Activated T-cell treated with anti-CD3 and anti-CD28 coated beads, Interleukin-2, amount 50 U/mL, for 72 hours (primary cell): ENCODE measurements around the gene MFAP2. TPM values are rescaled to one million over a fixed set of nuclear protein-coding genes. Genes with fewer than 3 reads are reported as not detected.
"Not testable (repeated sequence)": the region's sequence is repeated elsewhere in the genome, so short reads cannot be mapped to it uniquely, and the experiment has no call there.

ENCODE experiments used
- ATAC-seq, 2 donors: fragments of 150-1000 bp; cut with Tn5 transposase; replicated peaks in 1 of 2; 2 replicates each; pipeline ENCODE4 v1.10.0; 2021; ENCODE audit warnings: moderate library complexity in 2 of 2, mild to moderate bottlenecking in 1 of 2
- DNase-seq, 2 donors: peaks; one replicate each; pipeline ENCODE4 v3.0.0; 2021 to 2022; ENCODE audit warnings: mixed read lengths in 1 of 2
- H3K27ac Mint-ChIP-seq: one replicate; pipeline ENCODE4 v1.8.0; 2022; ENCODE audit warnings: mild to moderate bottlenecking, moderate library complexity, mixed read lengths
- H3K27me3 Mint-ChIP-seq: one replicate; pipeline ENCODE4 v1.8.0; 2022; ENCODE audit warnings: low read depth, mixed read lengths
- H3K36me3 Mint-ChIP-seq, 2 donors: one replicate each; pipeline ENCODE4 v1.8.0; 2022; ENCODE audit warnings: mixed read lengths in 2 of 2, mild to moderate bottlenecking in 1 of 2; ENCODE audit not compliant: insufficient read depth in 2 of 2
- H3K4me1 Mint-ChIP-seq: one replicate; pipeline ENCODE4 v1.8.0; 2022; ENCODE audit warnings: low read depth, mixed read lengths
- H3K4me3 Mint-ChIP-seq, 2 donors: one replicate each; pipeline ENCODE4 v1.8.0; 2022; ENCODE audit warnings: mild to moderate bottlenecking in 2 of 2, mixed read lengths in 2 of 2, moderate library complexity in 2 of 2
- H3K9me3 Mint-ChIP-seq, 2 donors: one replicate each; pipeline ENCODE4 v1.8.0; 2022; ENCODE audit warnings: mixed read lengths in 2 of 2
- total RNA-seq, 2 donors: library from RNA; stranded (reverse); gene quantifications; one replicate each; pipeline ENCODE4 v1.2.3, GENCODE V29; 2022

Gene MFAP2
- total RNA-seq, 2 donors from 2014 or later, result 0.37 to 0.67 TPM

DNA sequence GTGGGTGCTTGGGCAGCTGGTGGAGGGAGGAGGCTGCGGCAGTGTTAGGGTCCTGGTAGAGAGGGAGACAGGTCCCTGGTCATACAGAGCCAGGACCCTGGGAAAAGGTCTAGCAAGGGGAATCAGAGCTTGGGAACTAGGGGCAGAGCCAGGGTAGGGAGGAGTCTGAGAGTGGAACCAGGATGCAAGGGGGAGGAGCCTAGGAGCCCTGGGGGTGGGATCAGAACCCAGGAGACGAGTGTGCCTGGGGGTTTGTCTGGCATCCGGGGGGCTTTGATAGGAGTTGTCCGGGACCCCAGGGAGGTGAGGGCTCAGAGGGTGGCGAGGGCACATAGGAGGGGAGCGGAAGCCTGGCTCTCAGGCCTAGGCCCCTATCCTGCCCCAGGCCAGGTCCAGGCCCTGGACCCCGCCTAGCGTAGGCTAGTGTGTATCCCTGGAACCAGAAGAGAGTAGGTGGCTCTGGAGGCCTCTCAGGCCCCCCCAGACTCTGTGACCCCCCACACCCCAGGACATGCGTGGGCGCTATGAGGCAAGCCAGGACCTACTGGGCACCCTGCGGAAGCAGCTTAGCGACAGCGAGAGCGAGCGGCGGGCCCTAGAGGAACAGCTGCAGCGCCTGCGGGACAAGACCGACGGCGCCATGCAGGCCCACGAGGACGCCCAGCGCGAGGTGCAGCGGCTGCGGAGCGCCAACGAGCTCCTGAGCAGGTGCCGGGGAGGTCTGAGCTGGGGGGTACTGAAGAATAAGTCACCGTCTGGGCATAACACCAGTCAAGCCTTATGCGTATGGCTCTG, 40.8 kb downstream of the MFAP2 start:
- not testable (repeated sequence) for H3K36me3 Mint-ChIP-seq, H3K9me3 Mint-ChIP-seq, H3K27ac Mint-ChIP-seq, H3K27me3 Mint-ChIP-seq, H3K4me3 Mint-ChIP-seq, H3K4me1 Mint-ChIP-seq, DNase-seq, ATAC-seq

GRCh38 chr1:16938351-16939321, 41.8 kb downstream of the MFAP2 start:
- Mint-ChIP-seq H3K36me3 (no peaks in the 10 kb centered on the region), H3K4me3 (no peak overlapping the region), H3K9me3 (no peaks in the 10 kb centered on the region), H3K4me1 (no peaks in the 10 kb centered on the region), H3K27ac (no peak overlapping the region), H3K27me3 (no peaks in the 10 kb centered on the region)
- ATAC-seq, result no peak
- DNase-seq, result no peak

- H3K27ac Mint-ChIP-seq, H3K9me3 Mint-ChIP-seq: not testable (repeated sequence)
Measured at GRCh38 chr1:16936580-16936979, 43.8 kb downstream of the MFAP2 start.

GRCh38 chr1:16933945-16934344, 46.5 kb downstream of the MFAP2 start:
- not testable (repeated sequence) for H3K4me3 Mint-ChIP-seq, H3K27ac Mint-ChIP-seq, ATAC-seq, H3K36me3 Mint-ChIP-seq, H3K4me1 Mint-ChIP-seq, H3K27me3 Mint-ChIP-seq, DNase-seq, H3K9me3 Mint-ChIP-seq

More at GRCh38 chr1:16936580-16936979, 43.8 kb downstream of the MFAP2 start:
- H3K27me3 Mint-ChIP-seq, H3K4me3 Mint-ChIP-seq, DNase-seq, H3K4me1 Mint-ChIP-seq, ATAC-seq, H3K36me3 Mint-ChIP-seq: not testable (repeated sequence)

GRCh38 chr1:16931206-16931934, 49.0 kb downstream of the MFAP2 start:
- peaks cover 10% of the 10 kb centered on the region for H3K4me1 Mint-ChIP-seq
- not testable (repeated sequence) for H3K27me3 Mint-ChIP-seq, H3K27ac Mint-ChIP-seq, H3K4me3 Mint-ChIP-seq, H3K9me3 Mint-ChIP-seq, H3K36me3 Mint-ChIP-seq, DNase-seq, ATAC-seq

DNA sequence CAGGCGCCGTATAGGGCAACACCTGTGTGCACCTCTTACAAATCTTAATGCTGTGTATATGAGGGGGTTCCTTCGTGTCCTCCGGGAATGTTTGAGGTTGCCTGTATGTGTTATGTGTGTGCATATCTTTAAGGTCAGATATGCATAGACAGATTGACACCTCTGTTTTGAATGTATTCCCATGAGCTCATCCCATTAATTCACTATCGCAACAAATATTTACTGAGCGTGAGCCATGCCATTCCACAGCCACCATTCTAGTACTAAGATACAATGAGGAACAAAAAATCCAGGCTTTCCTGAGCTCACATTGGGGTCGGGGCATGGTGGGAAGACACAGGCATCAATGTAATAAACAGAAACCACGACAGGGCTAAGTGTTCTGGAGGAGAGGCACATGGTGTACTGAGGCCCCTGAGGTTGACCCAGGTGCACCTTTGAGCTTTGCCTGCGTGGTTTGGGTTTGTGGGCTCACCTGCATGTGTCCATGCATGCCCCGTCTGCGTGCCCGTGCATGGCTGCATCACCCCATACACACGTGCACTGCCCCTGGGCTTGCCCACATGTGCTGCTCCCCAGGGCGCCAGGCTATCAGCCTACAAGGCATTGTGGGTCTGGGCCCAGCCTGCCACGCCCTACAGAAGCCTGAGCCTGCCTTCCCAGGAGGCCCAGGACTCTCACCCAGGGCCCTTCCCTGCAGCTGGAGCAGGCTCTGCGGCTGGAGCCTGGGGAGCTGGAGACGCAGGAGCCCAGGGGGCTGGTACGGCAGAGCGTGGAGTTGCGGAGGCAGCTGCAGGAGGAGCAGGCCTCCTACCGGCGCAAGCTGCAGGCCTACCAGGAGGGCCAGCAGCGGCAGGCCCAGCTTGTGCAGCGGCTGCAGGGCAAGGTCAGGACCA, 51.0 kb downstream of the MFAP2 start:
- H3K36me3 Mint-ChIP-seq, H3K4me3 Mint-ChIP-seq, H3K27me3 Mint-ChIP-seq, H3K27ac Mint-ChIP-seq, DNase-seq, H3K9me3 Mint-ChIP-seq, ATAC-seq: not testable (repeated sequence)
- peaks cover 10% of the 10 kb centered on the region for H3K4me1 Mint-ChIP-seq

- peak; percentile 38 to 47 for ATAC-seq
- H3K4me1 Mint-ChIP-seq, result peaks cover 10% of the 10 kb centered on the region
- no peaks in the 10 kb centered on the region for H3K36me3 Mint-ChIP-seq
Measured at GRCh38 chr1:16927711-16928485, 52.5 kb downstream of the MFAP2 start.

GRCh38 chr1:16927256-16927655, 53.2 kb downstream of the MFAP2 start:
- Mint-ChIP-seq H3K36me3 (no peaks in the 10 kb centered on the region), H3K9me3 (no peaks in the 10 kb centered on the region), H3K4me1 (peaks cover 17% of the 10 kb centered on the region), H3K27ac (no peak overlapping the region), H3K4me3 (no peak overlapping the region), H3K27me3 (no peaks in the 10 kb centered on the region)
- peak; percentile 7 to 32 for ATAC-seq
- DNase-seq, result no peak

More at GRCh38 chr1:16927711-16928485, 52.5 kb downstream of the MFAP2 start:
- Mint-ChIP-seq H3K27ac (no peak overlapping the region), H3K27me3 (no peaks in the 10 kb centered on the region), H3K4me3 (no peak overlapping the region), H3K9me3 (no peaks in the 10 kb centered on the region)
- no peak for DNase-seq

DNA sequence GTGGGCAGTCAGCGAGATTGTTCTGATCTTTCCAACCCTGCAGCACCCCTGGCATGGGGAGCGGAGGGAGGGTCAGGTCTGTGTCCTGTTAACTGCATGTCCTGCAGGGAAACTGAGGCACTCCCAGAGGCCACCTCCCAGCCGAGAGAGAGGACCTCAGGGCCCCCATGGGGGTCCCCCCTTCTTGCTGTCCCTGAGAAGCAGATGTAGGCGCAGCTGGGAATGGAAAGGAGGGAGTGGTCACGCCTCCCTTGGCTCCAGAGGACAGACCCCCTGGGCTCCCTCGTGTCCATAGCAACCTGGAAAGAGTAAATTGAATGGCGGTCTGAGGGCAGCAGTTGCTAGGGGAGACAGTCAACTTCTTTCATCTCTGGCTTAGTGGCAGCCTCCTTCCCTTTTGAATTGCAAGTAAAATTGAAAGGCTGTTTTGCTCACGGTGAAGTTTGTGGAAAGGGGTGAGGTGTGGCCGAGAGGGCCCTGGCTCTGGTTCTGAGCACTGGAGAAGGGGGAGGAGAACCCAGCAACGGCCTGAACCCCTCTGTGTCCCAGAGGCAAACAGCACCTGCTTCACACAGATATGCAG, 53.8 kb downstream of the MFAP2 start:
- Mint-ChIP-seq H3K4me1 (peaks cover 24% of the 10 kb centered on the region), H3K27me3 (no peaks in the 10 kb centered on the region), H3K9me3 (no peaks in the 10 kb centered on the region), H3K36me3 (no peaks in the 10 kb centered on the region), H3K27ac (no peak overlapping the region), H3K4me3 (no peak overlapping the region)
- DNase-seq (no peak), ATAC-seq (no peak)

DNA sequence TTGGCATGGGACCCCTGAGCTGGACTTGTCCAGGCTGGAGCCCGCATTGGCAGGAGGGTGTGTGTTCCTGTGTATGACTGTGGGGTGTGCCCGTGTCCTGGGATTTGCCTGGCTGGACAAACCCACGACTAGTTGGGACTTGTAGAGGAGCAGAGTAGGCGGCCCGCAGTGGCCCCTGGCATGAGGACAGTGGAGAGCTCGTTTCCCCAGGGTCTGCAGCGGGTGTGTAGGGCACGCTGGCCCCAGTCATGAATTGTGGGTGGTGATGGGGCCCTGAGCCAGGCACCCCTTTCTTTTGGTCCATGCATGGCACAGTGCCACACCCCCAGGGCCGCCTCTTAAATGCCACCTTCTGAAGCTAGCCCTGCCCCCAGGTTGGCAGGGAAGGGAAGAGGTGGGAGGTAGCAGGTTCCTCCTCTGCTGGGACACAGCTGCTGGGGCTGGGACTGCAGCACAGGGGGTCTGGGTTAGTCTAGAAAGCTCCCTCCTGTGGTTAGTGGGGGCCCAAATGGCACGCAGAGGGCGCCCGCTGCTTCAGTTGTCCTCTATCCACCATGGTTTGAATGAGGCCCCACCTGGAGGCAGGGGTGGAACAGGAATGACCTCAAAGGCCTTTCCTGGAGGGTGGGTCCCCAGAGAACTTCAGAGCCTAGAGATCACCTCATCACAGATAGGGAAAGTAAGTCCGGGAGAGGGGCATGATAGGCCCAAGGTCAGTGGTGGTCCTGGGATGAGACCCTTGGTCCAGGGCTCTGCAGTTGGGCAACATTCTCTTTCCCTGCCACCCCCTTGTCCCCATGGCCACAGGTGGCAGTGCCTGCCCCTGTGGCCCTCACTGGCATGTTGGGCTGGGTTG, 54.6 kb downstream of the MFAP2 start:
- Mint-ChIP-seq H3K4me3 (no peak overlapping the region), H3K36me3 (no peaks in the 10 kb centered on the region), H3K9me3 (no peaks in the 10 kb centered on the region), H3K4me1 (peaks cover 30% of the 10 kb centered on the region), H3K27me3 (no peaks in the 10 kb centered on the region), H3K27ac (no peak overlapping the region)
- no peak for ATAC-seq
- no peak for DNase-seq
